ENCODE measurements around the gene PRKAA1. TPM values are rescaled to one million over a fixed set of nuclear protein-coding genes. Genes with fewer than 3 reads are reported as not detected.
A peak's percentile ranks its signal among the peaks of the same experiment; 100 is the strongest.
"Not testable (repeated sequence)": the region's sequence is repeated elsewhere in the genome, so short reads cannot be mapped to it uniquely, and the experiment has no call there.

Gene PRKAA1
- total RNA-seq, 2 experiments from 2014 or later = 71.3 to 84.1 TPM

- Mint-ChIP-seq H3K27ac (no peak overlapping the region), H3K4me3 (no peak overlapping the region), H3K4me1 (peaks cover 6% of the 10 kb centered on the region), H3K27me3 (peaks cover 8% of the 10 kb centered on the region), H3K9me3 (no peaks in the 10 kb centered on the region), H3K36me3 (ENCODE audit: low read depth) (no peaks in the 10 kb centered on the region)
- ChIA-PET POLR2A (no interaction called here), CTCF (interaction anchor here (0.6 to 1.4 kb wide), 3 partner anchors 21 to 478 kb away, joined by 3 to 6 read pairs (median 4); no protein-coding TSS in a partner anchor)
- DNase-seq = no peak
These were observed 3.8 kb upstream of the PRKAA1 start for GRCh38 chr5:40801771-40802562.

- peaks cover 8% of the 10 kb centered on the region for H3K27me3 Mint-ChIP-seq
- peak overlapping the region; percentile 83 for H3K4me3 Mint-ChIP-seq
- DNase-seq = no peak
- ChIA-PET POLR2A (no interaction called here), CTCF (interaction anchor here (0.7 to 1.6 kb wide), 4 partner anchors 16 to 33 kb away, joined by 3 to 5 read pairs (median 4); no protein-coding TSS in a partner anchor)
- H3K36me3 Mint-ChIP-seq (ENCODE audit: low read depth) = peaks cover 21% of the 10 kb centered on the region
- no peaks in the 10 kb centered on the region for H3K9me3 Mint-ChIP-seq
- no peak overlapping the region for H3K27ac Mint-ChIP-seq
- peaks cover 30% of the 10 kb centered on the region for H3K4me1 Mint-ChIP-seq
These were observed 1.1 kb upstream of the PRKAA1 start for GRCh38 chr5:40799258-40799657.

DNA sequence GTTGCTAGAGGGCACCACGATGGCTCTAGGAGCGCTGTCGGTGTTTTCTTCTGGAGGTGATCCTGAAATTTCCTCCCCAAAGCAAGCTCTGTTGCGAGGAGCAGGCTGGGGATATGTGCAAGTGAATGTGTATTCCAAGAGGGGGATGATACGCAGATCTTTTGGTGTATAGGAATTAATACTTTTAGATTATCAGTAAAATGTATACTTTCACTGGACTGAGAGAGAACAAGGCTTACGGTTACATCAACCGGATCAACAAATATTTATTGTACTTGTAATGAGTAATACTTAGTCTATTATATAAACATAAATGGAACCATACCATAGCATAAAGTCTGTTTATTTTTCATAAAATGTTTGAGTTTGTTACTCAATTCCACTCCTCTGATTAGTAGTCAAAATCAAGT lies 632 bp upstream of the PRKAA1 start:
- H3K4me1 Mint-ChIP-seq = peaks cover 34% of the 10 kb centered on the region
- no peak for DNase-seq

DNA sequence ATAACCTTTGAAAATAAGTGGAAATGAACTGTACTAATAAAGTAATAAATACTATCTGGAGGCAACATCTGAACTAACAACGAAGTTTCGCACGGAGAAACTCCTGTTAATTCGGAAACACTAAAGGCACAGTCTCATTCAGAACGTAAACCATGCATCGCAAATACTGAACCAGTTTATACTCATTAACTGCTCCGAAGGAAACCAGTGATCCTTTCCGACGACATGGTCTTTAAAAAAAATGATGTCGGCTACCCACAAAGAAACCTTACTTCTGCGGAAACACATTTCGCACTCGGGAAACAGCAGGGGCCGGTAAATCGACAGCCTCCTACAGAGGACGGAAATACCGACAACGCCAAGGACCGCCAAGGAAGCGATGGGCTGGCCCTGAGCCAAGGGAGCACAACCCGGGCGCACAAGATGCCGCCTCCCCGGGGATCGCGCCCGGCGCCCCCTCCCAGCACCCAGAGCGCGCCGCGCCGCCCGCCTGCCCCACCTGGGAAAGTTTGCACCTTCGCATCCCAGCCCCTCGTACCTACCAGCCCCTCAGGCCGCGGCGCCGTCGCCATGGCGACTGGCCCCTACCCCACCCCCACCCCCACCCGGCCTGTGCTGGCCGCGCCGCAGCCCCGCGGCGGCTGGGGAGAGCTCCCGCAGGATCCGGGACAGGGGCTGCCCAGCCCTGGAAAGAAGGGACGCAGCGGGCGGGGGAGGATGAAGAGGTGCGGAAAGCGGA lies 732 bp downstream of the PRKAA1 start:
- H3K36me3 Mint-ChIP-seq (ENCODE audit: low read depth) = peaks cover 27% of the 10 kb centered on the region
- peaks cover 8% of the 10 kb centered on the region for H3K27me3 Mint-ChIP-seq
- peaks cover 38% of the 10 kb centered on the region for H3K4me1 Mint-ChIP-seq
- H3K27ac Mint-ChIP-seq = peak overlapping the region; percentile 92
- peak overlapping the region; percentile 89 for H3K4me3 Mint-ChIP-seq
- CTCF ChIA-PET = interaction anchor here (0.6 to 1.6 kb wide), 5 partner anchors 9 to 37 kb away, joined by 3 to 5 read pairs (median 4); no protein-coding TSS in a partner anchor
- POLR2A ChIA-PET = no interaction called here
- no peaks in the 10 kb centered on the region for H3K9me3 Mint-ChIP-seq
- DNase-seq = peak; percentile 78

More for the DNA sequence above, 632 bp upstream of the PRKAA1 start:
- ChIA-PET CTCF (interaction anchor here (0.7 to 1.6 kb wide), 5 partner anchors 17 to 35 kb away, joined by 3 to 5 read pairs (median 4); no protein-coding TSS in a partner anchor), POLR2A (no interaction called here)
- peak overlapping the region; percentile 83 for H3K27ac Mint-ChIP-seq
- no peaks in the 10 kb centered on the region for H3K9me3 Mint-ChIP-seq
- H3K36me3 Mint-ChIP-seq (ENCODE audit: low read depth) = peaks cover 24% of the 10 kb centered on the region
- H3K27me3 Mint-ChIP-seq = peaks cover 8% of the 10 kb centered on the region
- H3K4me3 Mint-ChIP-seq = peak overlapping the region; percentile 83

DNA sequence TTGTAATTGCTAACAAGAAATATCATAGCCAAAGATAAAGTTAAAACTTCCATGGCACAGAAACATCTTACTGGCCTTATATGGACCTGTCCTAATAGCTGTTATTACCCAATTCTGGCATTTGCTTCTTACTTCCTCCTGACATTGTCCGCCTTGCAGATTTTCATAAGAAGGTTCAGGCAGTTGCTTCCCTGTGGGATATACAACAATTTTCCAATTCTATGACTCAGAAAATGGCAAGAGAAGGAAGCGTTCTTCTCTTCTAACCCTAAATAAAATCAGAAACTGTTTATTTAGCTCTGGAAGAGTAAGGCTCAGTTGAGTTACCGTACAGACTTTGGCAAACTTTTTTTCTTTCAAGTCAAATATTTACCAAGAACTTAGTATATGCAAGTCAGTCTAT lies 1.7 kb downstream of the PRKAA1 start:
- Mint-ChIP-seq H3K27me3 (peaks cover 6% of the 10 kb centered on the region), H3K27ac (no peak overlapping the region), H3K4me1 (peaks cover 38% of the 10 kb centered on the region), H3K36me3 (ENCODE audit: low read depth) (peaks cover 27% of the 10 kb centered on the region), H3K9me3 (no peaks in the 10 kb centered on the region), H3K4me3 (peak overlapping the region; percentile 89)
- DNase-seq = no peak
- POLR2A ChIA-PET = no interaction called here
- CTCF ChIA-PET = interaction anchor here (0.7 to 0.8 kb wide), 2 partner anchors 45 to 1544 kb away, joined by 3 read pairs; partner anchors contain the start of gene CARD6

DNA sequence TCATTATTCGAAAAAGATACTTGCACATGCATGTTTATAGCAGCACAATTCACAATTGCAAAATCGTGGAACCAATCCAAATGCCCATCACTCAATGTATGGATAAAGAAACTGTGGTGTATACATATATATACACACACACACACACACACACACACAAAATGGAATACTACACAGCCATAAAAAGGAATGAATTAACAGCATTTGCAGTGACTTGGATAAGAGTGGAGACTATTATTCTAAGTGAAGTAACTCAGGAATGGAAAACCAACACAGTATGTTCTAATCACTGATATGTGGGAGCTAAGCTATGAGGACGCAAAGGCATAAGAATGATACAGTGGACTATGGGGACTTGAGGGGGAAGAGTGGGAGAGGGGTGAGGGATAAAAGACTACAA lies 3.3 kb downstream of the PRKAA1 start:
- Mint-ChIP-seq H3K4me1 (peaks cover 41% of the 10 kb centered on the region), H3K36me3 (ENCODE audit: low read depth) (peaks cover 30% of the 10 kb centered on the region)
- H3K27ac Mint-ChIP-seq, DNase-seq, H3K4me3 Mint-ChIP-seq, H3K27me3 Mint-ChIP-seq, POLR2A ChIA-PET, H3K9me3 Mint-ChIP-seq, CTCF ChIA-PET: not testable (repeated sequence)

DNA sequence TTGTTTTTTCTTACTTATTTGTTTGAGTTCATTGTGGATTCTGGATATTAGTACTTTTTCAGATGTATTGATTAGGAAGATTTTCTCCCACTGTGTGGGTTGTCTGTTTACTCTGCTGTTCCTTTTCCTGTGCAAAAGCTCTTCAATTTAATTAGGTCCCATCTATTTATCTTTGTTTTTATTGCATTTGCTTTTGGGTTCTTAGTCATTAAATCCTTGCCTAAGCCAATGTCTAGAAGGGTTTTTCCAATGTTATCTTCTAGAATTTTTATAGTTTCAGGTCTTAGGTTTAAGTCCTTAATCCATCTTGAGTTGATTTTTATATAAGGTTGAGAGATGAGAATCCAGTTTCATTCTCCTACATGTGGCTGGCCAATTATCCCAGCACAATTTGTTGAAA lies 3.8 kb downstream of the PRKAA1 start:
- H3K4me3 Mint-ChIP-seq, POLR2A ChIA-PET: not testable (repeated sequence)

DNA sequence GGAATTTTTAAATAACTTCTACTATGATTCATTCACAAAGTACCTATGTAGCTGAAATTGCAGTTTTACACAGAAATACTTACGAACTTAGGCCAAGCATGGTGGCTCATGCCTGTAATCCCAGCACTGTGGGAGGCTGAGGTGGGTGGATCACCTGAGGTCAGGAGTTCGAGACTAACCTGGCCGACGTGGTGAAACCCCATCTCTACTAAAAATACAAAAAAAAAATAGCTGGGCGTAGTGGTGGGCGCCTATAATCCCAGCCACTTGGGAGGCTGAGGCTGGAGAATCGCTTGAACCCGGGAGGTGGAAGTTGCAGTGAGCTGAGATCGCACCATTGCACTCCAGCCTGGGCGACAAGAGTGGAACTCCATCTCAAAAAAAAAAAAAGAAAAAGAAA lies 5.5 kb downstream of the PRKAA1 start:
- H3K27ac Mint-ChIP-seq, H3K4me3 Mint-ChIP-seq, H3K9me3 Mint-ChIP-seq, DNase-seq, CTCF ChIA-PET, H3K27me3 Mint-ChIP-seq, POLR2A ChIA-PET: not testable (repeated sequence)
- Mint-ChIP-seq H3K36me3 (ENCODE audit: low read depth) (peaks cover 49% of the 10 kb centered on the region), H3K4me1 (peaks cover 38% of the 10 kb centered on the region)

More for the DNA sequence above, 3.8 kb downstream of the PRKAA1 start:
- Mint-ChIP-seq H3K36me3 (ENCODE audit: low read depth) (peaks cover 32% of the 10 kb centered on the region), H3K4me1 (peaks cover 42% of the 10 kb centered on the region)
- DNase-seq, H3K9me3 Mint-ChIP-seq, H3K27ac Mint-ChIP-seq, H3K27me3 Mint-ChIP-seq, CTCF ChIA-PET: not testable (repeated sequence)

GRCh38 chr5:40791715-40792139 lies 6.4 kb downstream of the PRKAA1 start:
- CTCF ChIA-PET = no interaction called here
- DNase-seq = no peak
- H3K4me1 Mint-ChIP-seq = peaks cover 34% of the 10 kb centered on the region
- H3K9me3 Mint-ChIP-seq = peaks cover 9% of the 10 kb centered on the region
- no peak overlapping the region for H3K27ac Mint-ChIP-seq
- POLR2A ChIA-PET = no interaction called here
- H3K4me3 Mint-ChIP-seq = no peak overlapping the region
- peaks cover 52% of the 10 kb centered on the region for H3K36me3 Mint-ChIP-seq (ENCODE audit: low read depth)
- H3K27me3 Mint-ChIP-seq = no peaks in the 10 kb centered on the region

DNA sequence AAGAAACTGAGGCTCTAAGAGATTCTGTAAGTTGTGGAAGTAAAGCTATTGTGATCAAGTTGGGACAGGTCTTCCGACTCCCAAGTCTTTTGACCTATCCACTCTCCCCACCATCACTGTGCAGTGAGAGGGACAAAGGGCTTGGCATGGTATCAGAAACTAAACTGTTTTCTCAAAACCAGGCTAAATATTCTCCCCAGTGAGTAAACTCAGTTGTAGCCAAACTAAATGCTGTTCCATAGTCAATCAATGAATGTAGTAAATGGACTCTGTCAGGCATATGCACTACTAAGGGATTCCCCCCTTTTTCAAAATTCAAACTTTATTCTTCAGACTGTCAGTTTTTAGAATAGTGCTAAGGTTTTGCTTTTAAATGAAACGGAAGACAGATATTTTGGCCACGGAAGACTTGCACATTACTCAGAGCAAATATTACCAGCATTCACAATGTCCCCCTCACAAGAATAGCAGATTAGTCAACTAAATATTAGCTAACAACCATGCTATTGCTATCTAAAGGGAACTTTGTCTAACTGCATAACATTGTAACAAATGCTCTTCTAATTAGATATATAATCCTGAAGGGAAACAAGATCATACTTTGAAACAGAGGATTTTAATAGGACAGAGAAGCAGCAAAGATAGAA lies 7.1 kb downstream of the PRKAA1 start:
- ChIA-PET CTCF (interaction anchor here (0.6 to 1.2 kb wide), 3 partner anchors 14 to 58 kb away, joined by 3 read pairs; no protein-coding TSS in a partner anchor), POLR2A (no interaction called here)
- Mint-ChIP-seq H3K9me3 (peaks cover 9% of the 10 kb centered on the region), H3K27me3 (no peaks in the 10 kb centered on the region), H3K27ac (no peak overlapping the region), H3K4me1 (peaks cover 27% of the 10 kb centered on the region), H3K36me3 (ENCODE audit: low read depth) (peaks cover 54% of the 10 kb centered on the region), H3K4me3 (no peak overlapping the region)
- DNase-seq = no peak

DNA sequence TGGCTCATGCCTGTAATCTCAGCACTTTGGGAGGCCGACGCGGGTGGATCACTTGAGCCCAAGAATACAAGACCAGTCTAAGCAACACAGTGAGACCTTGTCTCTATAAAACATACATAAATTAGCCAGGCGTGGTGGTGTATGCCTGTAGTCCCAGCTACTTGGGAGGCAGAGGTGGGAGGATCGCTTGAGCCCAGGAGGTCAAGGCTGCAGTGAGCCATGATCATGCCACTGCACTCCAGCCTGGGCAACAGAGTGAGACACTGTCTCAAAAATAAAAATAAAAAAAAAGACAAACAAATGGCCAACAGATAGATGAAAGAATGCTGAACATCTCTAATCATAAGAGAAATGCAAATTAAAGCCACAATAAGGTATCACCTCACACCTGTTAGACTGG lies 9.2 kb downstream of the PRKAA1 start:
- H3K4me1 Mint-ChIP-seq = peaks cover 20% of the 10 kb centered on the region
- H3K27ac Mint-ChIP-seq, H3K4me3 Mint-ChIP-seq, H3K27me3 Mint-ChIP-seq, DNase-seq, H3K9me3 Mint-ChIP-seq, POLR2A ChIA-PET: not testable (repeated sequence)
- CTCF ChIA-PET = interaction anchor here (0.5 to 1.2 kb wide), 2 partner anchors 15 to 1057 kb away, joined by 4 to 5 read pairs; no protein-coding TSS in a partner anchor
- peaks cover 37% of the 10 kb centered on the region for H3K36me3 Mint-ChIP-seq (ENCODE audit: low read depth)

DNA sequence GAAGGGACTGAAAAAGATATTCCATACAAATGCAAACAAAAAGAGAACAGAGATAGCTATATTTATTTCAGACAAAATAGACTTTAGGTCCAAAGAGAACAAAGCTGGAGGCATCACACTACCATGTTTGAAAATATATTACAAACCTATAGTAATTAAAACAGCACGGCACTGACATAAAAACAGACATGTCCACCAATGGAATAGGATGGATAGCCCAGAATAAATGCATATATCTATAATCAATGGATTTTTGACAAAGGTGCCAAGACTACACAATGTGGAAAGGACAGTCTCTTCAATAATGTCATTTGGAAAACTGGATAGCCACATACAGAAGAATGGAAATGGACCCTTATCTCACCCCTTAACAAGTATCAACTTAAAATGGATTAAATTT lies 10.2 kb downstream of the PRKAA1 start:
- H3K4me1 Mint-ChIP-seq = peaks cover 15% of the 10 kb centered on the region
- CTCF ChIA-PET = interaction anchor here (1.2 to 1.5 kb wide), 2 partner anchors 10 to 14 kb away, joined by 4 to 5 read pairs; no protein-coding TSS in a partner anchor

More for the DNA sequence above, 10.2 kb downstream of the PRKAA1 start:
- peaks cover 9% of the 10 kb centered on the region for H3K9me3 Mint-ChIP-seq
- no peak for DNase-seq
- H3K27ac Mint-ChIP-seq = no peak overlapping the region
- POLR2A ChIA-PET = no interaction called here
- no peaks in the 10 kb centered on the region for H3K27me3 Mint-ChIP-seq
- peaks cover 34% of the 10 kb centered on the region for H3K36me3 Mint-ChIP-seq (ENCODE audit: low read depth)
- no peak overlapping the region for H3K4me3 Mint-ChIP-seq

All from activated CD4-positive, alpha-beta T cell treated with anti-CD3 and anti-CD28 coated beads, Interleukin-2, amount 10 ng/mL, durations not matched to agents 7 days and 5 days (primary cell).